GM23338 (cell line): Measurements from ENCODE around the gene DNM2. TPM values are rescaled to one million over a fixed set of nuclear protein-coding genes. Genes with fewer than 3 reads are reported as not detected.
A peak's percentile ranks its signal among the peaks of the same experiment; 100 is the strongest.

ENCODE experiments used
- ATAC-seq: fragments of 200-7000 bp; cut with Tn5 transposase; 3 replicates; pipeline ENCODE4 v1.9.1; 2020
- DNase-seq: peaks from one replicate; pipeline ENCODE4 v3.0.0-alpha.2; 2015; ENCODE audit warnings: low spot score
- H2AFZ ChIP-seq: fragments of 200-600 bp; sonication (generic); 2 replicates; pipeline ENCODE4 v1.8.0; 2016; ENCODE audit warnings: antibody characterized with exemption, mild to moderate bottlenecking, moderate library complexity
- H3F3A ChIP-seq: fragments of 200-600 bp; sonication (generic); replicated peaks from 2 replicates; pipeline ENCODE4 v1.8.0; 2017; ENCODE audit warnings: antibody characterized with exemption, mixed run types, low read depth
- H3K27ac ChIP-seq: fragments of 200-600 bp; sonication (generic); 2 replicates; pipeline ENCODE4 v1.6.1; 2016; ENCODE audit warnings: low read depth
- H3K27me3 ChIP-seq: fragments of 200-600 bp; sonication (generic); 2 replicates; pipeline ENCODE4 v1.8.0; 2016; ENCODE audit warnings: mild to moderate bottlenecking, mixed run types, moderate library complexity; ENCODE audit not compliant: insufficient read depth
- H3K36me3 ChIP-seq: fragments of 200-600 bp; sonication (generic); 2 replicates; pipeline ENCODE4 v1.8.0; 2016; ENCODE audit warnings: mild to moderate bottlenecking; ENCODE audit not compliant: insufficient read depth
- H3K4me1 ChIP-seq: fragments of 200-600 bp; sonication (generic); 2 replicates; pipeline ENCODE4 v1.8.0; 2016; ENCODE audit warnings: mild to moderate bottlenecking, moderate library complexity; ENCODE audit not compliant: insufficient read depth
- H3K4me2 ChIP-seq: fragments of 200-600 bp; sonication (generic); 2 replicates; pipeline ENCODE4 v1.7.1; 2017; ENCODE audit warnings: mixed run types
- H3K4me3 ChIP-seq: fragments of 200-600 bp; sonication (generic); 2 replicates; pipeline ENCODE4 v1.6.1; 2016; ENCODE audit warnings: mixed run types
- H3K79me2 ChIP-seq: fragments of 200-600 bp; sonication (generic); replicated peaks from 2 replicates; pipeline ENCODE4 v1.8.0; 2017; ENCODE audit warnings: mild to moderate bottlenecking; ENCODE audit not compliant: insufficient read depth
- H3K9me2 ChIP-seq: fragments of 200-600 bp; sonication (generic); 2 replicates; pipeline ENCODE4 v1.8.0; 2017; ENCODE audit not compliant: insufficient read depth
- H4K20me1 ChIP-seq: fragments of 200-600 bp; sonication (generic); replicated peaks from 2 replicates; pipeline ENCODE4 v1.8.0; 2017; ENCODE audit warnings: mild to moderate bottlenecking; ENCODE audit not compliant: insufficient read depth
- H3K27ac Mint-ChIP-seq: 2 replicates; pipeline ENCODE4 v1.8.0; 2020; ENCODE audit warnings: inconsistent platforms, mild to moderate bottlenecking, moderate library complexity, mixed read lengths
- H3K27me3 Mint-ChIP-seq: 3 replicates; pipeline ENCODE4 v1.8.0; 2022; ENCODE audit warnings: low read depth, mild to moderate bottlenecking, moderate library complexity, mixed read lengths, inconsistent platforms; ENCODE audit not compliant: insufficient read depth, poor library complexity
- H3K36me3 Mint-ChIP-seq: 3 replicates; pipeline ENCODE4 v1.8.0; 2021; ENCODE audit warnings: low read depth, mild to moderate bottlenecking, inconsistent platforms, moderate library complexity, mixed read lengths
- H3K4me1 Mint-ChIP-seq: 3 replicates; pipeline ENCODE4 v1.8.0; 2020; ENCODE audit warnings: mild to moderate bottlenecking, inconsistent platforms, mixed read lengths
- H3K4me3 Mint-ChIP-seq: 3 replicates; pipeline ENCODE4 v1.8.0; 2021; ENCODE audit warnings: moderate library complexity, mild to moderate bottlenecking, inconsistent platforms, mixed read lengths
- H3K9me3 Mint-ChIP-seq: 3 replicates; pipeline ENCODE4 v1.8.0; 2020; ENCODE audit warnings: moderate library complexity, mild to moderate bottlenecking, inconsistent platforms, mixed read lengths
- CREB1 ChIP-seq: fragments of 250-450 bp; sonication (Bioruptor Pico); IDR thresholded peaks from 2 replicates; pipeline ENCODE4 v1.5.0; 2020; ENCODE audit warnings: low read depth, mild to moderate bottlenecking, moderate library complexity
- EZH2 ChIP-seq: fragments of 200-600 bp; sonication (generic); IDR thresholded peaks from one replicate; pipeline ENCODE4 v1.8.0; 2017; ENCODE audit warnings: antibody characterized with exemption, mild to moderate bottlenecking, low read depth; ENCODE audit not compliant: unreplicated experiment
- EZH2phosphoT487 ChIP-seq: fragments of 200-600 bp; sonication (generic); IDR thresholded peaks from one replicate; pipeline ENCODE4 v1.8.1; 2018; ENCODE audit warnings: antibody characterized with exemption; ENCODE audit not compliant: unreplicated experiment
- NANOG ChIP-seq: IDR thresholded peaks from 2 replicates; pipeline ENCODE4 v1.6.1; 2016; ENCODE audit warnings: antibody characterized with exemption, borderline replicate concordance
- POLR2AphosphoS5 ChIP-seq: IDR thresholded peaks from 2 replicates; pipeline ENCODE4 v1.6.1; 2016; ENCODE audit warnings: antibody characterized with exemption, low read depth
- STAT1 ChIP-seq: IDR thresholded peaks from one replicate; pipeline ENCODE4 v1.6.1; 2016; ENCODE audit warnings: antibody characterized with exemption; ENCODE audit not compliant: unreplicated experiment
- ZNF114 ChIP-seq: fragments of 250-450 bp; sonication (Bioruptor Pico); IDR thresholded peaks from 2 replicates; pipeline ENCODE4 v1.5.0; 2020; ENCODE audit warnings: mild to moderate bottlenecking, moderate library complexity
- ZNF331 ChIP-seq: fragments of 250-450 bp; sonication (Bioruptor Pico); IDR thresholded peaks from 2 replicates; pipeline ENCODE4 v1.5.0; 2020; ENCODE audit warnings: low read depth, mild to moderate bottlenecking, moderate library complexity
- polyA plus RNA-seq: library from polyadenylated mRNA; unstranded; fragments of >200 nt; fragmentation: Nextera tagmentation; extraction: Ambion mirVana; gene quantifications from 2 replicates; pipeline ENCODE4 v1.2.1, GENCODE V29; 2016
- total RNA-seq: library from RNA; depleted of rRNA; stranded (reverse); fragments of >200 nt; shearing (Covaris generic); gene quantifications from 2 replicates; pipeline ENCODE4 v1.2.3, GENCODE V29; 2014
- TF ChIP-seq, protein P1 (sequence below): fragments of 250-450 bp; sonication (Bioruptor Pico); IDR thresholded peaks from 2 replicates; pipeline ENCODE4 v1.5.0; 2020; ENCODE audit warnings: mild to moderate bottlenecking, moderate library complexity
- TF ChIP-seq, protein P2 (sequence below), 2 experiments: fragments of 200-600 bp in 1 of 2; sonication (generic) in 1 of 2; conservative IDR thresholded peaks; 2 replicates each; pipeline versions ENCODE4 v1.5.1 to v1.6.1; 2016 to 2017; ENCODE audit warnings: antibody characterized with exemption in 2 of 2, low read depth in 2 of 2, mild to moderate bottlenecking in 2 of 2, moderate library complexity in 1 of 2
- TF ChIP-seq, protein P3 (sequence below): IDR thresholded peaks from one replicate; pipeline ENCODE4 v1.6.1; 2018; ENCODE audit warnings: antibody characterized with exemption; ENCODE audit not compliant: unreplicated experiment

DNM2 gene
- total and polyA plus RNA-seq, 2 experiments from 2014 or later, result 40.7 to 138 TPM

DNA sequence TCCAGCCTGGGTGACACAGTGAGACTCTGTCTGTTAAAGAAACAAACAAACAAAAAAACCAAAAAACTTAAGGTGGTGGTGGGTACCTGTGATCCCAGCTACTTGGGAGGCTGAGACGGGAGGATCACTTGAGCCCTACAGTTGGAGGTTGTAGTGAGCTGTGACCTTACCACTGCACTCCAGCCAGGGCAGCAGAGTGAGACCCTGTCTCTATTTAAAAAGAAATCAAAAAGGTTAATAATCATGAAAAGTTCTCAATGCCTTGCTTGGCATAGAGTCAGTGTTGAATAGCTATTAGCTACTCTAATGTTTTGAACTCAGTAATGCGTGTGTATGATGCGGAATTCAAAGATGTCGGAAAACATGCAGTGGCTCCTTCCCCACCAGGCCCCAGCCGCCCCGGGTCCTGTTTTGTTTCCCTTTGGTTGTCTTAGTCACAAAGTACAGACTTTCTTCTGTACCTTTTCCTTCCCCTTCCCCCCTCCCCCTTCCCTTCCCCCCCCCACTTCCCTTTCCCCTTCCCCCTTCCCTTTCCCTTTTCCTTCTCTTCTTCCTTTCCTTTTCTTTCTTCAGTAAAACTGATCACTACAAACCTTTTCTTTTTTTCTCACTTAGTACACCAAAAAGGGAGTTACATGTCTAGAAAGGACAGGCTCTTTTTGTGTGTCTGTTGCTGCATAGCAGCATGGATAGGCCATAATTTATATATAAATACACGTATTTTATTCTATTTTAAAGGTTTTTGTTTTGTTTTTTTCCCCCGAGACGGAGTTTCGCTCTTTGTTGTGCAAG lies 35.2 kb downstream of the DNM2 start (continued):
- TF ChIP-seq, protein P1, sequence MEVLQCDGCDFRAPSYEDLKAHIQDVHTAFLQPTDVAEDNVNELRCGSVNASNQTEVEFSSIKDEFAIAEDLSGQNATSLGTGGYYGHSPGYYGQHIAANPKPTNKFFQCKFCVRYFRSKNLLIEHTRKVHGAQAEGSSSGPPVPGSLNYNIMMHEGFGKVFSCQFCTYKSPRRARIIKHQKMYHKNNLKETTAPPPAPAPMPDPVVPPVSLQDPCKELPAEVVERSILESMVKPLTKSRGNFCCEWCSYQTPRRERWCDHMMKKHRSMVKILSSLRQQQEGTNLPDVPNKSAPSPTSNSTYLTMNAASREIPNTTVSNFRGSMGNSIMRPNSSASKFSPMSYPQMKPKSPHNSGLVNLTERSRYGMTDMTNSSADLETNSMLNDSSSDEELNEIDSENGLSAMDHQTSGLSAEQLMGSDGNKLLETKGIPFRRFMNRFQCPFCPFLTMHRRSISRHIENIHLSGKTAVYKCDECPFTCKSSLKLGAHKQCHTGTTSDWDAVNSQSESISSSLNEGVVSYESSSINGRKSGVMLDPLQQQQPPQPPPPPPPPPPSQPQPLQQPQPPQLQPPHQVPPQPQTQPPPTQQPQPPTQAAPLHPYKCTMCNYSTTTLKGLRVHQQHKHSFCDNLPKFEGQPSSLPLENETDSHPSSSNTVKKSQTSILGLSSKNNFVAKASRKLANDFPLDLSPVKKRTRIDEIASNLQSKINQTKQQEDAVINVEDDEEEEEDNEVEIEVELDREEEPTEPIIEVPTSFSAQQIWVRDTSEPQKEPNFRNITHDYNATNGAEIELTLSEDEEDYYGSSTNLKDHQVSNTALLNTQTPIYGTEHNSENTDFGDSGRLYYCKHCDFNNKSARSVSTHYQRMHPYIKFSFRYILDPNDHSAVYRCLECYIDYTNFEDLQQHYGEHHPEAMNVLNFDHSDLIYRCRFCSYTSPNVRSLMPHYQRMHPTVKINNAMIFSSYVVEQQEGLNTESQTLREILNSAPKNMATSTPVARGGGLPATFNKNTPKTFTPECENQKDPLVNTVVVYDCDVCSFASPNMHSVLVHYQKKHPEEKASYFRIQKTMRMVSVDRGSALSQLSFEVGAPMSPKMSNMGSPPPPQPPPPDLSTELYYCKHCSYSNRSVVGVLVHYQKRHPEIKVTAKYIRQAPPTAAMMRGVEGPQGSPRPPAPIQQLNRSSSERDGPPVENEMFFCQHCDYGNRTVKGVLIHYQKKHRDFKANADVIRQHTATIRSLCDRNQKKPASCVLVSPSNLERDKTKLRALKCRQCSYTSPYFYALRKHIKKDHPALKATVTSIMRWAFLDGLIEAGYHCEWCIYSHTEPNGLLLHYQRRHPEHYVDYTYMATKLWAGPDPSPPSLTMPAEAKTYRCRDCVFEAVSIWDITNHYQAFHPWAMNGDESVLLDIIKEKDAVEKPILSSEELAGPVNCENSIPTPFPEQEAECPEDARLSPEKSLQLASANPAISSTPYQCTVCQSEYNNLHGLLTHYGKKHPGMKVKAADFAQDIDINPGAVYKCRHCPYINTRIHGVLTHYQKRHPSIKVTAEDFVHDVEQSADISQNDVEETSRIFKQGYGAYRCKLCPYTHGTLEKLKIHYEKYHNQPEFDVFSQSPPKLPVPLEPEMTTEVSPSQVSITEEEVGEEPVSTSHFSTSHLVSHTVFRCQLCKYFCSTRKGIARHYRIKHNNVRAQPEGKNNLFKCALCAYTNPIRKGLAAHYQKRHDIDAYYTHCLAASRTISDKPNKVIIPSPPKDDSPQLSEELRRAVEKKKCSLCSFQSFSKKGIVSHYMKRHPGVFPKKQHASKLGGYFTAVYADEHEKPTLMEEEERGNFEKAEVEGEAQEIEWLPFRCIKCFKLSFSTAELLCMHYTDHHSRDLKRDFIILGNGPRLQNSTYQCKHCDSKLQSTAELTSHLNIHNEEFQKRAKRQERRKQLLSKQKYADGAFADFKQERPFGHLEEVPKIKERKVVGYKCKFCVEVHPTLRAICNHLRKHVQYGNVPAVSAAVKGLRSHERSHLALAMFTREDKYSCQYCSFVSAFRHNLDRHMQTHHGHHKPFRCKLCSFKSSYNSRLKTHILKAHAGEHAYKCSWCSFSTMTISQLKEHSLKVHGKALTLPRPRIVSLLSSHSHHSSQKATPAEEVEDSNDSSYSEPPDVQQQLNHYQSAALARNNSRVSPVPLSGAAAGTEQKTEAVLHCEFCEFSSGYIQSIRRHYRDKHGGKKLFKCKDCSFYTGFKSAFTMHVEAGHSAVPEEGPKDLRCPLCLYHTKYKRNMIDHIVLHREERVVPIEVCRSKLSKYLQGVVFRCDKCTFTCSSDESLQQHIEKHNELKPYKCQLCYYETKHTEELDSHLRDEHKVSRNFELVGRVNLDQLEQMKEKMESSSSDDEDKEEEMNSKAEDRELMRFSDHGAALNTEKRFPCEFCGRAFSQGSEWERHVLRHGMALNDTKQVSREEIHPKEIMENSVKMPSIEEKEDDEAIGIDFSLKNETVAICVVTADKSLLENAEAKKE (CRISPR knock-in tag), result no peak

DNA sequence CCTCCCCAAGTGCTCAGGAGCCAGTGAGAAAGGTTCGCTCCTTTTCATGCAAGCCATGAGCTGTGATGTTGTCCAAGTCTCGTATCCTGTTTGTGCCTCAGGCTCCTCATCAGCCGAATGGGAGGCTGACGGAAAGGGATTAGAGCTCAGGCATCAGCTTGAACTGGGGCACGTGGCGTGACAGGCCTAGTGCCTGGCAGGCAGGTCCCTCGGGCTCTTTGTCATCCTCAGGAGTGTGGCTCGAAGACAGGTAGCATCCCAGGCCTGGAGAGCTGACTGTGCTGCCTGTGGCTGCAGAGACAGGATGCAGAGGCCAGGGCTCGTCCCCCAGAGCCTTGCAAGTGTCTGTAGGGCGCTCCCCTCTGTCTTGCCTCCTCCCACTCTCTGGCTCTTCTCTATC lies 38.5 kb downstream of the DNM2 start:
- H3K4me2 ChIP-seq, result no peak overlapping the region
- no peak for TF ChIP-seq STAT1
- TF ChIP-seq ZNF114 (CRISPR knock-in tag), result no peak
- TF ChIP-seq, protein P2, sequence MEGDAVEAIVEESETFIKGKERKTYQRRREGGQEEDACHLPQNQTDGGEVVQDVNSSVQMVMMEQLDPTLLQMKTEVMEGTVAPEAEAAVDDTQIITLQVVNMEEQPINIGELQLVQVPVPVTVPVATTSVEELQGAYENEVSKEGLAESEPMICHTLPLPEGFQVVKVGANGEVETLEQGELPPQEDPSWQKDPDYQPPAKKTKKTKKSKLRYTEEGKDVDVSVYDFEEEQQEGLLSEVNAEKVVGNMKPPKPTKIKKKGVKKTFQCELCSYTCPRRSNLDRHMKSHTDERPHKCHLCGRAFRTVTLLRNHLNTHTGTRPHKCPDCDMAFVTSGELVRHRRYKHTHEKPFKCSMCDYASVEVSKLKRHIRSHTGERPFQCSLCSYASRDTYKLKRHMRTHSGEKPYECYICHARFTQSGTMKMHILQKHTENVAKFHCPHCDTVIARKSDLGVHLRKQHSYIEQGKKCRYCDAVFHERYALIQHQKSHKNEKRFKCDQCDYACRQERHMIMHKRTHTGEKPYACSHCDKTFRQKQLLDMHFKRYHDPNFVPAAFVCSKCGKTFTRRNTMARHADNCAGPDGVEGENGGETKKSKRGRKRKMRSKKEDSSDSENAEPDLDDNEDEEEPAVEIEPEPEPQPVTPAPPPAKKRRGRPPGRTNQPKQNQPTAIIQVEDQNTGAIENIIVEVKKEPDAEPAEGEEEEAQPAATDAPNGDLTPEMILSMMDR (conservative IDR thresholded peaks at IDR 0.05; ENCODE audit: low read depth in 2 of 2), result no peak
- no peak for TF ChIP-seq CREB1 (CRISPR knock-in tag)
- TF ChIP-seq EZH2phosphoT487, result no peak
- TF ChIP-seq, protein P3, sequence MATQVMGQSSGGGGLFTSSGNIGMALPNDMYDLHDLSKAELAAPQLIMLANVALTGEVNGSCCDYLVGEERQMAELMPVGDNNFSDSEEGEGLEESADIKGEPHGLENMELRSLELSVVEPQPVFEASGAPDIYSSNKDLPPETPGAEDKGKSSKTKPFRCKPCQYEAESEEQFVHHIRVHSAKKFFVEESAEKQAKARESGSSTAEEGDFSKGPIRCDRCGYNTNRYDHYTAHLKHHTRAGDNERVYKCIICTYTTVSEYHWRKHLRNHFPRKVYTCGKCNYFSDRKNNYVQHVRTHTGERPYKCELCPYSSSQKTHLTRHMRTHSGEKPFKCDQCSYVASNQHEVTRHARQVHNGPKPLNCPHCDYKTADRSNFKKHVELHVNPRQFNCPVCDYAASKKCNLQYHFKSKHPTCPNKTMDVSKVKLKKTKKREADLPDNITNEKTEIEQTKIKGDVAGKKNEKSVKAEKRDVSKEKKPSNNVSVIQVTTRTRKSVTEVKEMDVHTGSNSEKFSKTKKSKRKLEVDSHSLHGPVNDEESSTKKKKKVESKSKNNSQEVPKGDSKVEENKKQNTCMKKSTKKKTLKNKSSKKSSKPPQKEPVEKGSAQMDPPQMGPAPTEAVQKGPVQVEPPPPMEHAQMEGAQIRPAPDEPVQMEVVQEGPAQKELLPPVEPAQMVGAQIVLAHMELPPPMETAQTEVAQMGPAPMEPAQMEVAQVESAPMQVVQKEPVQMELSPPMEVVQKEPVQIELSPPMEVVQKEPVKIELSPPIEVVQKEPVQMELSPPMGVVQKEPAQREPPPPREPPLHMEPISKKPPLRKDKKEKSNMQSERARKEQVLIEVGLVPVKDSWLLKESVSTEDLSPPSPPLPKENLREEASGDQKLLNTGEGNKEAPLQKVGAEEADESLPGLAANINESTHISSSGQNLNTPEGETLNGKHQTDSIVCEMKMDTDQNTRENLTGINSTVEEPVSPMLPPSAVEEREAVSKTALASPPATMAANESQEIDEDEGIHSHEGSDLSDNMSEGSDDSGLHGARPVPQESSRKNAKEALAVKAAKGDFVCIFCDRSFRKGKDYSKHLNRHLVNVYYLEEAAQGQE, result no peak
- TF ChIP-seq NANOG, result no peak
- no peak for TF ChIP-seq ZNF331 (CRISPR knock-in tag)
- no peak for TF ChIP-seq POLR2AphosphoS5
- TF ChIP-seq EZH2, result no peak

More for the DNA sequence above, 38.5 kb downstream of the DNM2 start:
- DNase-seq (no peak), ATAC-seq (0 out of 3 replicates have a peak, but pooled peaks have one; percentile 19)
- no peak overlapping the region for H3K4me3 ChIP-seq
- H3K27ac Mint-ChIP-seq, result peak overlapping the region; percentile 67; the same call in 1 of the 2 replicates
- H3K4me3 Mint-ChIP-seq, result no peak overlapping the region
- H3K36me3 ChIP-seq, result no peaks in the 10 kb centered on the region; the same call in 1 of the 2 replicates
- H4K20me1 ChIP-seq, result peaks cover 25% of the 10 kb centered on the region; the same call in 1 of the 2 replicates
- no peaks in the 10 kb centered on the region for H3K27me3 ChIP-seq
- peaks cover 31% of the 10 kb centered on the region for H3K4me1 Mint-ChIP-seq
- H3K36me3 Mint-ChIP-seq, result peaks cover 19% of the 10 kb centered on the region
- H3K9me2 ChIP-seq, result no peaks in the 10 kb centered on the region
- no peak overlapping the region for H3K27ac ChIP-seq
- H3K79me2 ChIP-seq, result peaks cover 41% of the 10 kb centered on the region
- H3F3A ChIP-seq, result peaks cover 18% of the 10 kb centered on the region
- no peaks in the 10 kb centered on the region for H3K9me3 Mint-ChIP-seq
- H2AFZ ChIP-seq, result no peak overlapping the region
- H3K4me1 ChIP-seq, result peaks cover 4% of the 10 kb centered on the region; the same call in 1 of the 2 replicates
- peaks cover 9% of the 10 kb centered on the region for H3K27me3 Mint-ChIP-seq
